ENCODE measurements around the gene UBL7.
A peak's percentile ranks its signal among the peaks of the same experiment; 100 is the strongest.
"Not testable (repeated sequence)": the region's sequence is repeated elsewhere in the genome, so short reads cannot be mapped to it uniquely, and the experiment has no call there.

UBL7 gene, protein sequence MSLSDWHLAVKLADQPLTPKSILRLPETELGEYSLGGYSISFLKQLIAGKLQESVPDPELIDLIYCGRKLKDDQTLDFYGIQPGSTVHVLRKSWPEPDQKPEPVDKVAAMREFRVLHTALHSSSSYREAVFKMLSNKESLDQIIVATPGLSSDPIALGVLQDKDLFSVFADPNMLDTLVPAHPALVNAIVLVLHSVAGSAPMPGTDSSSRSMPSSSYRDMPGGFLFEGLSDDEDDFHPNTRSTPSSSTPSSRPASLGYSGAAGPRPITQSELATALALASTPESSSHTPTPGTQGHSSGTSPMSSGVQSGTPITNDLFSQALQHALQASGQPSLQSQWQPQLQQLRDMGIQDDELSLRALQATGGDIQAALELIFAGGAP

DNA sequence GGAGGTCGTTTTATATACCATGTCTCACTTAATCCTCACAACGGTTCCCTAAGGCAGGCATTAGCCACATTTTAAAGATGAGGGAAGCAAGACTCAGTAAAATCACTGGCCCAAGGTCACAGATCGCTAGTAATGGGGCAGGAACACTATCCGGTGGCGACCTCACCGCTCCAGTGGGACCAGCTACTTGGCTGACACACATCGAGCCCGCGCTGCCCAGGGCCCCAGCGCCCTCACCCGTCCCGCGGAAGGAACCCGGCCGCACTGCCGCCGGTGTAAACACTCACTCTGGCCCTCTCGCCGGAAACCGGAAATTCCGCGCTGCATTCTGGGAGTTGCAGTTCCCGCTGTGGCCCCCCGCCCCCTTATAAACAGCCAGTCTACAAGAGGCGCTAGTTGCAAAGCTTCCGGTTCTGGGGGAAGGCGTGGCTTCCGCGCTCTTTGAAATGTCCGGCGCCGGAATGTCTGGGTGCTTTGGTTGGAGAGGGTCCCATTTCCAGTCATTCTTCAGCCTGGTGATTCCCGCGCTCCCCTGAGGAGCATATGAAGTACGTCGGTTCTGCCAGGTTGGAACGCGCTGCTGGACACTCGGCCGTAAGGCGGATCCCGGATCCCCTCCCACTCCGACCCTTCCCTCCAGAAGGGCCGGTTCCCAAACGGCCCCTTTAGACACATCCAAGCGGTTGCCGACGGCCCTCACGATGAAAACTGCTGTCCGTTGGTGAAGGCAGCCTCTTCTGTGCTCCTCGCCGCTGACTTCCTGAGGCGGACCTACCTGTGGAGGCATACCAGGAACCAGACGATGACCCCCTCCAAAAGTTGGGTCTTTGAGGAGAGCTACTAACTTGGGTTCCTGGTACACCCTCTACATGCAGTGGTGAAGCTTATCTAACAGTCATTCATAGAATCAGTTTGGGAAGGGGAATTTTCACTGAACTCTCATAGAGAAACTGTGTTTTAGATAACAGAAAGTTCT is at the start of gene UBL7:
Gene UBL7, minus strand, starts transcription at position 290 of the 976 bp plus-strand sequence. CDS start 2,293 bp downstream, outside the sequence.
- DNase-seq (ENCODE audit: low spot score) (peak; percentile 92), FAIRE-seq (no peak)

DNA sequence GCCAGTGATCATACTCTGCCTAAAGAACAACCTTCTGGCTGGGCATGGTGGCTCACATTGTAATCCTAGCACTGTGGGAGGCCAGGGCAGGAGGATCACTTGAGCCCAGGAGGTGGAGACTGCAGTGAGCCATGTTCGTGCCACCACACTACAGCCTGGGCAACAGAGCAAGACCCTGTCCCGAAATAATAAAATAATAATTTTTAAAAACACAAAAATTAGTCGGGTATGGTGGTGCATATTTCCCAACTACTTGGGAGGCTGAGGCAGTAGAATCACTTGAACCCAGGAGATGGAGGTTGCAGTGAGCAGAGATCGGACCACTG is 45.5 kb upstream of the UBL7 start:
- FAIRE-seq (no peak), DNase-seq (ENCODE audit: low spot score) (no peak)

DNA sequence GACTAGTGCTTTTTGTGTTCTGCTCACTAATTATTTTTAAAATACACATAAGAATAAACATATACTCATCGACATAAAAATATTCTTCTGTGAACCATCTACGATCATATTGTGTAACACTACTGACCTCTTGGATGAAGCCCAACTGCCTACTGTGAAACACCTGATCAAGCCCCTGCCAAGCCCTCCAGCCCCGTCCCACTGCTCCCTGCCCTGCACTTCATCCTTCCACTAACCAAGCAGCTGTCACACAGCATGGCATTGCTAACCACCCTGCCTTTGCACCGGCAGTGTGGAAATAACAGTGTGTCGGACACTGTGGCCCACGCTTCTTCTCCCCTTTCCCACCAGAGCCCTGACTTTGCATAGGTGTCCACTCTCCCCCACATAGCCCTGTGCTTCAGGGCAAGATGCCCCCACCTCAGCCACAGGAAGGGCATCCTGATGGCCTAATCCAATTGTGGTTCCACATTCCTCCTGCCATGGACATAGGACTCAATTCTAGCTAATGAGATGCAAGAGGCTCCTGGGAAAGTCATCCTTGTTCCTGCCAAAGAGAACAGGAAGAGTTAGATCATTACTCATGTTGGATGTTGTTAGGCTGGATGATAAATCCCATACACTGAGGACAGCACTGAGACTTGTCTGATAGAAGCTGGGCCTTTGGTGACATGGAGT is 45.0 kb upstream of the UBL7 start:
- FAIRE-seq (no peak), DNase-seq (ENCODE audit: low spot score) (no peak)

DNA sequence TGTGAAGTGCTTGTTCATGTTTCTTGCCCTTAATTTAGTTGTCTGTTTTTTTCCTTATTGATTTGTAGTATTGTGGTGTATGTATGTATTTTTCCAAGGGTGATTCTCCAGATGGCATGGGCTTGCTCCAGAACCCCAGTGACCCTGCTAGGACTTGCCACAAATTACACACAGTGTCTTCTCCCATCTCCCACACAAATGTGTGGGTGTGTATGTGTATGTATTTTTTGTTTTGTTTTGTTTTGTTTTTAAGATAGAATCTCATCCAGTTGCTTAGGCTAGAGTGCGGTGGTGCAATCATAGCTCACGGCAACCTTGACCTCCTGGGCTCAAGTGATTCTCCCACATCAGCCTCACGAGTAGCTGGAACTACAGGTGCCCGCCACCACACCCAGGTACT is 43.9 kb upstream of the UBL7 start:
- FAIRE-seq (no peak), DNase-seq (ENCODE audit: low spot score) (no peak)

DNA sequence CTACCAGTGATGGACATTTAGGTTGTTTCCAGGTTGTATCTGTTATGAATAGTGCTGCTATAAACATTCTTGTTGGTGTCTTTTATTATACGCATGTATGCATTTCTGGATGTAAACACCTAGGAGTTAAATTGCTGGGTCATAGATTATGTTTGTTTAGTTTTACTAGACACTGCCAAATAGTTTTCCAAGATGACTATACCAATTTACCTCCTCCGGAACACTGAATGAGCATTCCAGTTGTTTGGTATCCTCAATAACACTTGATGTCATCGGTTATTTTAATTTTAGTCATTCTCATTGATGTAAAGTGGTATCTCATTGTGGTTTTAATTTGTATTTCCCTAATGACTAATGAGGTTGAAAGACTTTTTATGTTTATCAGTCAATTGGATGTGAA is 43.5 kb upstream of the UBL7 start:
- no peak for FAIRE-seq
- no peak for DNase-seq (ENCODE audit: low spot score)

DNA sequence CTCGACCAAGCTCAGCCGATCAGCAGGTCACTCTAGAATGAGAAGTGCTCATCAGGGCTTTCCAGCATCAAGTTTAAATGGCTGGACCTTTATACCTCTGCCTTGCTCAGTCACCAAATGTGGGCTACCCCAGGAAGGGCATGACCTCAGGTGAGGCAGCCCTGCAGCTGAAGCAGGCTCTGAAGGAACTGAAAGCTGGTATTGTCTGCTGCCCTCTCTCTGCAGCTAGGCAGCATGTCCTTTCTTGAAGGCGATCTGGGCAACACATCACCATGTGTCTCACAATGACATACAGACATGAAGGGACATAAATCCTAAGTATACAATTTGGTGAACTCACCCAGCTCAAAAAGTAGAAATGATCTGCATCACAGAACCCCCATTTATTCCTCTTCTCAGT is 41.3 kb upstream of the UBL7 start:
- no peak for FAIRE-seq
- no peak for DNase-seq (ENCODE audit: low spot score)

DNA sequence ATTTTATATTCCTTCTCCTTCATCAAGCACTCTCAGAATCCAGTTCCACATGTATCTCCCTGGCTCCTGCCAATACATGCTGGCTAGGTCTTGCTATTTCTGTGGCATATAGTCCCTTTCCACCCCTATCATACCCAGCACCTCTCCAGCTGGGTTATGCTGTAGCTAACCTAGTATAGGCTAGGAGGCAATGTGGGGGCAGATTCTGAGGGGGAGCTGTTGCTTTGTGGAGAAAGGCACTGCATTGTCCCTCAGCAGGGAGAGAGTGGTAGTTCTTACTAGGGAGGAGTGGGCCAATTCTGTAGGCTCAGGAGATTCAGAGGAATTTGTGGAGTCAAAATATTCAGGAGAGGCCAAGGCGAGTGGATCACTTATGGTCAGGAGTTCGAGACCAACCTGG is 39.4 kb upstream of the UBL7 start:
- DNase-seq (ENCODE audit: low spot score) (no peak), FAIRE-seq (no peak)

DNA sequence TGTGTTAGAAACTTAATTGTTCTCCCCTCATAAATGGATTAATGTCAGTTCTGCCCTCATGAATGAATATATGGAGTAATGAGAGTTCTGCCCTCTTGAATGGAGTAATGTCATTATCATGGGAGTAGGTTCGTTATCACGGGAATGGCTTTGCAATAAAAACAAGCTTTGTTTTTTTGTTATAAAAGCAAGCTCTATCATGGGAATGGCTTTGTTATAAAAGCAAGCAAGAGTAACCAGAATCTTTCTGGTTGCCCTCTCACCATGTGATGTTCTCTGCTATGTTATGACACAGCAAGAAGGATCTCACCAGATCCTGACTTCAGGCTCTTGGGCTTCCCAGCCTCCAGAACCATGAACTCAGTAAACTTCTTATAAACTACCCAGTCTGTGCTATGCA is 38.4 kb upstream of the UBL7 start:
- FAIRE-seq (no peak), DNase-seq (ENCODE audit: low spot score) (no peak)

DNA sequence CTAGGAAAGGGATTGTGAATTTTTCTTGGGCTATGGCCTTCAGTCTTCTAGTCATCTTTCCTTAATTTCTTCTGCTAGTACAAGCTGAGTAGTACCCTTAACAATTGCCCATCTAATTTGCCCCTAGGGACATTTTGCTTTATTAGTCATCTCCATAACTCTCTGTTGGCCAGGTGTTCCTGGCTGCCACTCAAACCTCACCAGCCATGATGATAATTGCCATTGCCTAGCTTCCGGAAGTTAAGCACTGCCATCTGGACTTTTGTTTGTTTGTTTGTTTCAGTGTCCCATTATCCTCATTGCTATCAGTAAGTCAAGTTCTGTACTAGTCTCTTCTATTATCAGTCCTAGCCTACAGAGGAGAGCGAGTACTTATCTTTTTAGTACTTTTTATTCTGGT is 36.6 kb upstream of the UBL7 start:
- FAIRE-seq: no peak
- peak; percentile 21 for DNase-seq (ENCODE audit: low spot score)

DNA sequence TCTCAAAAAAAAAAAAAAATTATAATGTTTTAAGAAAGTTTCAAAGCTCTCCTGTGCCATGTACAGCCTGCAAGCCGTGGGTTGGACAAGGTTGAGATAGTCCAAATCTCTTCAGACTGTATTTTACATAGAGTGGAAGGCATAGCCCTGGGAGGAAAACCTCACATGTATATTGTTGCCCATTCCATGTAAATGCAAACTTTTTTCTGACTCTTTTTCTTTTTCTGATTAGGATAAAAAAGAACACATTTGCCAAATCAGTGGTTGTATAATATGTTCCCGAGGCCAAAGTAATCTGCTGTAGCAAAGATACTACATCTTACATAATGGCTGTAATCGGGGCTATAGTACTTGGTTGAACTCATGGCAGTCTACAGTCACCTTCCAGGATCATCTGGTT is 35.7 kb upstream of the UBL7 start:
- no peak for FAIRE-seq

DNA sequence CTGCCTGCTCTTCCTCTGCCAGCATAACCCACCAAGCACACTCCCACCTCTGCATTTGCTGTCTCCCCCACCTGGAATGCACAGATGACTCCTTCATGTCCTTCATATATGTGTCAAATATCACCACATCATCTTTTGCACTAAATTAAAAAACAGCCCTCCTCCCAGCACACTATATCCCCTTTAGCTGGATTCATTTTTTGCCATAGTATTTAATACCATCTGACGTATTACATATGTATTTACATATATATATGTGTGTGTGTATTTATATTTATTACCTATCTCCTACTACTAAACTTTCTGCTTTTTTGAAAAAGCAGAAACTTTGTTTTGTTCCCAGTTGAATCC is 29.4 kb upstream of the UBL7 start:
- no peak for FAIRE-seq
- no peak for DNase-seq (ENCODE audit: low spot score)

More for the DNA sequence above, 35.7 kb upstream of the UBL7 start:
- DNase-seq (ENCODE audit: low spot score): no peak

DNA sequence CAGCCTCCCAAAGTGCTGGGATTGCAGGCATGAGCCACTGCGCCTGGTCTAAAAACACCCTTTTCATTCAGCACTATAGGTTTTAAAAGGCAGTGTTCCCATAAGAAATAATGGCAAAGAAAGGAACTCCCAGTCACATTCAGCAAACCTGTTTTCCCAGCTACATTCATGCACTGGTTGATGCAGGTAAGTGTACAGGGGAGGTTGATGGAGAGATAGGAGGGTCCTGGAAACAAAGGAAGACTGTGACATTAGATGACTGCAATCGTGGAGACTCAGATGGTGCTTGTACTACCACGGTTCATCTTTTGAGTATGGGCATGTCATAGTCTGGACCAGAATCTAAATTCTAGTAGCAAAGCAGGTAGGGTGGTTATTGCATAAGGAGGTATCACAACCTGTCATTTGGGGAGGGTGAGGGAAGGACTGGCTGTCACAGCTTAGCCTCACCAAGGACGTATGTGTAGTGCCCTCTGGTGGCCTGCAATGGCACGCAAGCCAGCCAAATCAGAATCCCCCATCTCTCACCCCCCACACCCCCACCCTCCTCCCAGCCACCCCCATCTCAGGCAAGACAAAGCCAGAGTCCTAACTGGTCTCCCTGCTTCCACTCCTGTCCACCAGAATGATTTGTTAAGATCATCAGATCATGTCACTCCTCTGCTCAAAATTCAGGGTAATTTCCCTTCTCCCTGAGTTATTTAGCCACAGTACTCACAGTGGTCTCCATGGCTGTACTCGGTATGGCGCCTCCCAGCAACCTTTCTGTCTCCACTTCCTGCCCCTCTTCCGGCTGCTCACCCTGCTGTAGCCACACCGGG is 28.8 kb upstream of the UBL7 start:
- FAIRE-seq: no peak
- peak; percentile 63 for DNase-seq (ENCODE audit: low spot score)

DNA sequence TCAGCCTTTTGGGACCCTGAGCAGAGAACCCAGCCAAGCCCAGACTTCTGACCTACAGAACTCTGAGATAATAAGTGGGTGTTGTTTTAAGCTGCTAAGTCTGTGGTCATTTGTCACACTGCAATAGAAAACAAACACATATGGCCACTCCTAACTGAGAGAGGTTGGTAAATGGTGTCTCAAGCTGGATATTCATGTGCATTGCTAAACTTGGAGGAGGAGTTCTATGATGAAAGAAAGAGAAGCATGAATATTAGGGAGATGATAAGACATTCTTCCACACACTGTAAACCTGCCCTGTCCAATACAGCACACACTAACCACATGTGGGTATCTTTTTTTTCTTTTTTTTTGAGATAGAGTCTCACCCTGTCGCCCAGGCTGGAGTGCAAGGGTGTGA is 27.8 kb upstream of the UBL7 start:
- FAIRE-seq (no peak), DNase-seq (ENCODE audit: low spot score) (no peak)

DNA sequence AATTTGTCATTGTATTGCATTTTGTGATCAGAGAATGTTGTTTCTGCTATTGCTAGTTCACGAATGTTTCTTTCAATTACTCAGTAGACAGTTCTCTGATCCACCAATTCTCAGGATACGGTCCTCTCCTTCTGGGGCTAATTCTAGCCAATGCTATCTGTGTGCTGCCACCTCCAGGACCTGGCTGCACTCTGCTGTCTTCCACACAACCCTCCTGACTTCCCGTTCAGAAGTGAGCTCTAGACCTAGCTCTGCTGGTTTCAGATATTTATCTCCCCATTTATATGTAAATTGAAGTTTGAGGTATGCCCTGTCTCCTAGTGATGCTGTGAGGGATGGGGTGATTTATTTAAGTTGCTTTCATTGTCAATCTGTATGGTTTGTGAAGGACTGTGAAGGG is 21.7 kb upstream of the UBL7 start:
- no peak for FAIRE-seq
- no peak for DNase-seq (ENCODE audit: low spot score)

DNA sequence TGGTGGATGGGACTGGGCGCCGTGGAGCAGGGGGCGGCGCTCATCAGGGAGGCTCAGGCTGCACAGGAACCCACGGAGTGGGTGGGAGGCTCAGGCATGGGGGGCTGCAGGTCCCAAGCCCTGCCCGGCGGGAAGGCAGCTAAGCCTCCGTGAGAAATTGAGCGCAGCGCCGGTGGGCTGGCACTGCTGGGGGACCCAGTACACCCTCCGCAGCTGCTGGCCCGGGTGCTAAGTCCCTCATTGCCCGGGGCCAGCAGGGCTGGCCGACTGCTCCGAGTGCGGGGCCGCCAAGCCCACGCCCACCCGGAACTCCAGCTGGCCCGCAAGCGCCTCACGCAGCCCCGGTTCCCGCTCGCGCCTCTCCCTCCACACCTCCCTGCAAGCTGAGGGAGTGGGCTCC is 19.4 kb upstream of the UBL7 start:
- not testable (repeated sequence) for FAIRE-seq; DNase-seq (ENCODE audit: low spot score)

DNA sequence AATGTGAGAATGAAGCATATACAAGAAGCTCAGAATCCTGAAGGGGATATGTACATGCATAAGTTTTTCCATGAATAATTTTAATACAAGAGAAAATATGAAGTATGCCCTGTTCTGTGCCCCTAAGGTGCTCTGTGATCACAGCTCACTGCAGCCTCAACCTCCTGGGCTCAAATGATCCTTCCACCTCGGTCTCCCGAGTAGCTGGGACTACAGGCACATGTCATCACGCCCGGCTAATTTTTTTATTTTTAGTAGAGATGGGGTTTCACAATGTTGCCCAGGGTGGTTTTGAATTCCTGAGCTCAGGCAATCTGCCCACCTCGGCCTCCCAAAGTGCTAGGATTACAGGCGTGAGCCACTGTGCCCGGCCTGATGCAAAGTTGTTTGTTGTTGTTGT is 10.7 kb upstream of the UBL7 start:
- DNase-seq (ENCODE audit: low spot score); FAIRE-seq: not testable (repeated sequence)

DNA sequence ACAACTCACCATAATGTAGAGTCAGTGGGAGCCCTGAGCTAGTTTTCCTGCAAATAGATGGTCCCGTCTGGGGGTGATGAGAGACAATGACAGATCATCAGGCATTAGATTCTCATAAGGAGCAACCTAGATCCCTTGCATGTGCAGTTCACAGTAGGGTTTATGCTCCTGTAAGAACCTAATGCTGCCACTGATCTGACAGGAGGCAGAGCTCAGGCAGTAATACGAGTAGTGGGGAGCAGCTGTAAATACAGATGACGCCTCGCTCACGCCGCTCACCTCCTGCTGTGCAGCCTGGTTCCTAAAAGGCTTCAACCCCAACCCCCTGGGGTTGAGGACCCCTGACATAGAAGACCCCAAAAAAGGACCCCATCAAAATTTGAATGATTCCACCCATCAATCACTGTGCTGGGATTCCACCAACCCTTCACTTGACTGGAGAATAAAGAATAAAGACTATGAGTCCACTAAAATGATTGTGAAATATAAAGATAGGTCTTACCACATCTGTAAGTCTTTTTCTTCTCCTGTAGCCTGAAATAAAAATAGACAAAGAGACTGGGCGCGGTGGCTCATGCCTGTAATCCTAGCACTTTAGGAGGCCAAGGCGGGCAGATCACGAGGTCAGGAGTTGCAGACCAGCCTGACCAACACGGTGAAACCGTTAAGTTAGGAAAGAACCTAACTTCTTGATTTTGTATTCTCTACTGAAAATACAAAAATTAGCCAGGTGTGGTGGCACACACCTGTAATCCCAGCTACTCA is 9.9 kb upstream of the UBL7 start:
- no peak for DNase-seq (ENCODE audit: low spot score)
- no peak for FAIRE-seq

DNA sequence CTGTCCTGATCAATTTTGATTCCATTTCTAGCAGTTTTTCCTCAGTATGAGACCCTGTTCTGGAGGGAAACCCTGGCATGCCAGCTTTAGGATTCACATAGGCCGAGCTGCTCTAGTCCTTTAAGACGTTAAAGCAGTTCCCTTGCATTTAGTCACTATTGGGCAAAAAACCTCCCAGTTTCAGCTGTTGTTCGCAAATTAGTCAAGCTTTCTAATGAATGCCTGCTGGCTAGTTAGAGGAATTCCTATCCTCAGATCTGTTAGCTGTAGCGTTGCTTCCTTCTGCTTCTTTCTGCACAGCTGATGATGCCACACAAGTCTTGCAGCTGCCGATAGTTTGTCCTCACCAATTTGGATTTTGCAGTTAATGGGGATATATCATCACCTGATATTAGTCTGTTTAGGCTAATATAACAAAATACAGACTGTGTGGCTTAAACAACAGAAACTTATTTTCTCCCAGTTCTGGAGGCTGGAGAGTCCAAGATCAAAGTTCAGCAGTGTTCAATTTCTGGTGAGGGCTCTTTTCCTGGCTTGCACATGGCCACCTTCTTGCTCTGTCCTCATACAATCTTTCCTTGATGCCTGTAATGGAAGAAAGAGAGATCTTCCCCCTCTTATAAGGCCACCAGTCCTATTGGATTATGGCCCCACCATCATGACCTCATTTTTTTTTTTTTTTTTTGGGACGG is 7.5 kb upstream of the UBL7 start:
- DNase-seq (ENCODE audit: low spot score): no peak
- FAIRE-seq: no peak

DNA sequence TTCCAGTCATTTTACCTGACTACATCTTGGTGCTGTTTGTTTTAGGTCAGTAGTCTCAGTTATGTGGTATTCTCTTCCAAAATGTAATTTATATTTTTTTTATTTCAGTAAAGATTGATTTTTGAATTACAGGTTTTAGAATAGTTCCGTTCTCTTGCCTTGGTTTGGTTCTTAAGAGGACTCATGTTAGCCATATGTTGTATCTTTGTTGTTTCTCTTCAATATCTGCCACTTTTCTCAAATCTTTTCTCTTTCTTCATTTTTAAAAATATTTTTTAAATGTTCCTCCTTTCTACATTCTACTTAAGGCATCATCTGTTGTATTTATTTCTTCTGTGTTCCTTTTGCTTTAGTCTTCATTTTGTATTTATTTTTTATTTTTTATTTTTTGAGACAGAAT is 5.6 kb upstream of the UBL7 start:
- FAIRE-seq: no peak
- DNase-seq (ENCODE audit: low spot score): no peak

DNA sequence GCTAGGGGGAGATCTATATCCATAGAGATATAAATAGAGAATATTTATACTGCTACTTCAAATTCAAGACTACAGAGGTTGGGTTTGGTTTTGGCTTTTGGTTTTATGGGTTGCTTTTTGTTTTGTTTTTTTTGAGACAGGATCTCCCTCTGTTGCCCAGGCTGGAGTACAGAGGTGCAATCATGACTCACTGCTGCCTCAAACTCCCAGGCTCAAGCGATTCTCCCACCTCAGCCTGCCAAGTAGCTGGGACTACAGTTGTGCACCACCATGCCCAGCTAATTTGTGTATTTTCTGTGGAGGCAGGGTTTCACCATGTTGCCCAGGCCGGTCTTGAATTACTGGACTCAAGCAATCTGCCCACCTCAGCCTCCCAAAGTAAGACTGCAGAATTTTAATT is 3.9 kb upstream of the UBL7 start:
- FAIRE-seq (no peak), DNase-seq (ENCODE audit: low spot score) (no peak)
